Choroid plexus epithelial cell (primary cell): ENCODE data around the gene NPB.

Source experiments
- DNase-seq: peaks from one replicate; pipeline ENCODE4 v3.0.0-alpha.2; 2010; ENCODE audit warnings: low read depth
- H3K4me3 ChIP-seq: 2 replicates; pipeline ENCODE4 v1.5.1; 2011; ENCODE audit warnings: low read depth, mild to moderate bottlenecking, control low read depth, low read length, moderate library complexity
- CTCF ChIP-seq: conservative IDR thresholded peaks from 2 replicates; pipeline ENCODE4 v1.5.1; 2011; ENCODE audit warnings: low read depth, mild to moderate bottlenecking, control low read depth, inconsistent platforms, low read length, moderate library complexity

The NPB gene

DNA sequence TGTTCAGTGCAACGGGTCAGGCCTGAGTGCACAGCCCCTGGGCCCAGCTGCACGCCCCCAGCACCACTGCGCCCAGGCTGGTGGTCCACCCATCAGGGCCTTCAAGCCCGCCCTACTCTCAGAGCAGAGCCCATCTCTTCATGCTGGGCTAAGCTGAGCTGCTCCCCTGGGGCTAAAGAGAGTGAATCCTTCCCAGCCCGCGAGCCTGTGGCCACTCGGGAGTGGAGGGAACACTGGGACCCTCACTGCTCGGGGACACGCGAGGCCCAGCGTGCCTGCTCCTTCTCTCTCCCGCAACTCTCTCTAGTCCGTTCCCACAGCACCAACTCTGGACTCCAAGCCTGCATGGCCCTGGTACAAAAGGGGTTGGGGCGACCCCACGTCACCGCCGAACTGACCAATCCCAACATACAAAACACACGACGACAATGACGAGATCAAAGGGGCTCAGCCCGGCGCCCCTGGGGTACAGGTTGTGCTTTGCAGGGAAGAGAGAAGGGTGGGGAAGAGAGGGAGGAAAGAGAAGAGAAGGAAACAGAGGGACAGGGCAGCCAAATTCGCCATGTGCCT is 20.0 kb downstream of the NPB start:
- no peak for TF ChIP-seq CTCF
- no peak overlapping the region for H3K4me3 ChIP-seq
- no peak for DNase-seq

DNA sequence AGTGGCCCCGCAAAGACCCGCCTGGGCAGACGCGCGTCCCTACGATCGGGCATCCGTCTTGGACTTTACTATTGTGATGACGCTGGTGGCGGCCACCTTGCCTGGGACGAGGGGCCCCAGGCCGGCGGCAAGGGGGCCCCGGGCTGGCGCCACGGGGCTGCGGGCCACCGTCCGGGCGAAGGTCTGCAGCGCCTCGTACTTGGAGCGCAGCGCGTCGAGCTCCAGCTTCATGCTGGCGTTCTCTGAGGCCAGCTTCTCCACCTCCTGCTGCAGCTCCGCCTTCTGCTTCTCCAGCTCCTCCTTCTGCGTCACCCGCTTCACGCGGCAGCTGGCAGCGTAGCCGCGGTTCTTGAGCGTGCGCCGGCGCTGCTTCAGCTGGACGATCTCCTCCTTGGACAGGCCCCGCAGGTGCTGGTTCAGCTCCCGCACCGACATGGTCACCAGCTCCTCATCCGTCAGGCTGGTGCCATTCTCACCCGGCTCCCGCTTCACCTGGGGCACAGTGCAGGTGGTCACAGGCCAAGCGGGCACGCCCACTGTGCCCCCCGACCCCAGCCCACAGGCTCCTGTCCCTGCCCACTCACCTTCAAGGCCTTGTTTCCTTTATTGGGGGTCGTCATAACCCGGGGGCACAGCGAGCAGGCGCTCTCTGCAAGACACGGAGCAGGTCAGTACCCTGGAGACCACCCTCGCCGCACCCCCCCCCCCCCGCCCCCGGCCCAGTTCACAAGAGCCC is 20.7 kb downstream of the NPB start:
- peak overlapping the region; percentile 44 for H3K4me3 ChIP-seq
- no peak for DNase-seq
- no peak for TF ChIP-seq CTCF

DNA sequence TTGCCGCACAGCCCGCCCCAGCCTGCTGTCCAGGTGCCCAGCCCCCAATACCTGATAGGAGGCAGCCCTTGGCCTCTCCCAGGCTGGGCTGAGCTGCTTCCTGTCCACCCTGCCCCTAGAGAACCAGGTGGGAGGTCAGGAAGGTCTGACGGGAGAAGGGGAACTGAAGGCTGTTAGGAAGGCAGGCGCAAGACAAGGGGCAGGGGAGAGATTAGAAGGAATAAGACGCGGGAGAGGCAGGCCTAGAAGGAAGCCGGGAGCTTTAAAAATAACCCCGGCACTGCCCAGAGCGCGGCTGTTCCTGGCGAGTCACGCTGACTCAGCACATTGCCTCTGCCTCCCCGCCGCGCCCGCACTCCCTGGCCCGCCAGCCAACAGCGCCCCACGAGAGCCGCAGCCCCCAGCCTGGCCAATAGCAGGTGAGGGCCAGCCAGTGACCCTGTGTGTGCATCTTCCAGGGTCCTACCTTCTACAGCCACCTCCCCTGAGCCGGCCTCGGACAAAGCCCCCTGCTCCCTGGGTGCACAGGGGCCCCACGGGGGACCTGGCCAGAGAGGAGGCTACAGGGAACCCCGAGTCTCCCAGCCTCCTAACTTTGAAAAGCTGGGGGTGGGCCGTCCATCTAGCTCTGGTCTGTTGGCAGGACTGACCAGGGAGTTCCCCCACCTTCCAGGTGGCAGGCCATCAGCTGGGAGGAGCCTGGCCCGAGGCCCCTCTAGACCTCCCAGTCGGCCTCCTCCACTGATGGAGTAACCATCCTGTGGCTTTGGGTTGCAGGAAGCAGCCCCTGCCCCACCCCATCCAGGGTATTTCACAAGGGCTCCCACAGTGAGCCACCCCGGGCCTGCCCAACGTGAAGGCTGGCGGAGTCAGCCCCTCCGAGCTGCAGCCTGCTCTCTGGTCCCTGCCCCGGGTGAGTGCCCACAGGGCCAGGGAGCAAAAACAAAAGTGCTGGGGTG is 21.5 kb downstream of the NPB start:
- H3K4me3 ChIP-seq = peak overlapping the region; percentile 44
- no peak for TF ChIP-seq CTCF
- peak; percentile 88 for DNase-seq

- TF ChIP-seq CTCF = no peak
- DNase-seq = no peak
- no peak overlapping the region for H3K4me3 ChIP-seq
Observed at GRCh38 chr17:81924557-81925532, 22.8 kb downstream of the NPB start.

GRCh38 chr17:81925860-81926450 is 23.9 kb downstream of the NPB start:
- no peak for TF ChIP-seq CTCF
- DNase-seq = no peak

More at GRCh38 chr17:81925860-81926450, 23.9 kb downstream of the NPB start:
- H3K4me3 ChIP-seq = peak overlapping the region; percentile 77
